ENCODE measurements around the gene EVI5.

DNA sequence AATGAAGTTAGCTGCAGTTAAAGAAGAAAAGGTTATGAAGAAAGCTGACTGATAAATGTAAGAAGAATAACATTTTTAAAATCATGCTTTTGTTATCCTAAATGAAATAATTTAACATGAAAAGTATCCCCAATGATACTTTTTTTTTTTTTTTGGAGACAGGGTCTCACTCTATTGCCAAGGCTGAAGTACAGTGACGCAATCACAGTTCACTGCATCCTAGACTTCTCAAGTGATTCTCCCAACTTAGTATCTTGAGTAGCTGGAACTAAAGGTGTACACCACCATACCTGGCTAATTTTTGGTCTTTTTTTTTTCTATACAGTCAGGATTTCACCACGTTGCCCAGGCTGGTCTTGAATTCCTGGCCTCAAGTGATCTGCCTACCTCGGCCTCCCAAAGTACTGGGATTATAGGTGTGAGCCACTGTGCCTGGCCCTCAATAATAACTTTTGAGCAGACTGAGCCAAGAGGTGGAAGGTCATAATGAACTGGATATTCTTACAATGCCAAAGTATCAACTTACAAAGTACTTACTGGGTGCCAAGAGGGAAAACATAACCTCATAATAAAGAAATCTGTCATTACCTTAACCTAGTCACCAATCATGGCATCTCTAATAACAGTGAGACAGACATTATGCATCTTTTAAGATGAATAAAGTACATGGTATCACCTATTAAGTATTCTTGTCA lies 94.5 kb downstream of the EVI5 start:
- TF ChIP-seq, protein P1, sequence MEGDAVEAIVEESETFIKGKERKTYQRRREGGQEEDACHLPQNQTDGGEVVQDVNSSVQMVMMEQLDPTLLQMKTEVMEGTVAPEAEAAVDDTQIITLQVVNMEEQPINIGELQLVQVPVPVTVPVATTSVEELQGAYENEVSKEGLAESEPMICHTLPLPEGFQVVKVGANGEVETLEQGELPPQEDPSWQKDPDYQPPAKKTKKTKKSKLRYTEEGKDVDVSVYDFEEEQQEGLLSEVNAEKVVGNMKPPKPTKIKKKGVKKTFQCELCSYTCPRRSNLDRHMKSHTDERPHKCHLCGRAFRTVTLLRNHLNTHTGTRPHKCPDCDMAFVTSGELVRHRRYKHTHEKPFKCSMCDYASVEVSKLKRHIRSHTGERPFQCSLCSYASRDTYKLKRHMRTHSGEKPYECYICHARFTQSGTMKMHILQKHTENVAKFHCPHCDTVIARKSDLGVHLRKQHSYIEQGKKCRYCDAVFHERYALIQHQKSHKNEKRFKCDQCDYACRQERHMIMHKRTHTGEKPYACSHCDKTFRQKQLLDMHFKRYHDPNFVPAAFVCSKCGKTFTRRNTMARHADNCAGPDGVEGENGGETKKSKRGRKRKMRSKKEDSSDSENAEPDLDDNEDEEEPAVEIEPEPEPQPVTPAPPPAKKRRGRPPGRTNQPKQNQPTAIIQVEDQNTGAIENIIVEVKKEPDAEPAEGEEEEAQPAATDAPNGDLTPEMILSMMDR (IDR thresholded peaks at IDR 0.05; ENCODE audit: low read length), result no peak
- TF ChIP-seq EZH2 (IDR thresholded peaks at IDR 0.05; ENCODE audit: borderline replicate concordance, low read length), result no peak

Measured in OCI-LY1 (cell line).